Hematopoietic multipotent progenitor cell treated with erythropoietin and hydrocortisone succinate and interleukin-3 and kit ligand, for 6 days (in vitro differentiated cells): ENCODE data around the gene COA7.

Source experiments
- DNase-seq: peaks from one replicate; pipeline ENCODE4 v3.0.0-alpha.2; 2015

Gene COA7

GRCh38 chr1:52667984-52668383 is 30.2 kb downstream of the COA7 start:
- DNase-seq, result no peak

- DNase-seq, result no peak
These were observed 30.9 kb downstream of the COA7 start for GRCh38 chr1:52667290-52667689.

GRCh38 chr1:52665006-52665941 is 32.9 kb downstream of the COA7 start:
- DNase-seq, result no peak

GRCh38 chr1:52663716-52664115 is 34.4 kb downstream of the COA7 start:
- no peak for DNase-seq

GRCh38 chr1:52662645-52663313 is 35.4 kb downstream of the COA7 start:
- no peak for DNase-seq

GRCh38 chr1:52660807-52661206 is 37.3 kb downstream of the COA7 start:
- DNase-seq, result no peak

GRCh38 chr1:52659851-52660596 is 38.1 kb downstream of the COA7 start:
- DNase-seq, result no peak

- DNase-seq, result no peak
These were observed 38.8 kb downstream of the COA7 start for GRCh38 chr1:52659356-52659755.

- no peak for DNase-seq
These were observed 39.4 kb downstream of the COA7 start for GRCh38 chr1:52658795-52659194.

- no peak for DNase-seq
These were observed 40.4 kb downstream of the COA7 start for GRCh38 chr1:52657702-52658101.

- DNase-seq, result no peak
These were observed 44.1 kb downstream of the COA7 start for GRCh38 chr1:52654063-52654462.

- no peak for DNase-seq
These were observed 44.8 kb downstream of the COA7 start for GRCh38 chr1:52653207-52653849.

GRCh38 chr1:52651904-52652303 is 46.2 kb downstream of the COA7 start:
- DNase-seq, result no peak

GRCh38 chr1:52645261-52645660 is 52.9 kb downstream of the COA7 start:
- no peak for DNase-seq

- DNase-seq, result no peak
These were observed 56.8 kb downstream of the COA7 start for GRCh38 chr1:52641307-52641706.

- no peak for DNase-seq
These were observed 57.5 kb downstream of the COA7 start for GRCh38 chr1:52640697-52641096.

GRCh38 chr1:52637946-52638345 is 60.2 kb downstream of the COA7 start:
- no peak for DNase-seq

- DNase-seq, result peak; percentile 54
These were observed 61.1 kb downstream of the COA7 start for GRCh38 chr1:52636721-52637695.

GRCh38 chr1:52635321-52636089 is 62.6 kb downstream of the COA7 start:
- no peak for DNase-seq
